ENCODE data around the gene IRAK2. TPM values are rescaled to one million over a fixed set of nuclear protein-coding genes. Genes with fewer than 3 reads are reported as not detected.

The IRAK2 gene
- total and polyA plus RNA-seq, 2 of the 8 experiments (the other 6 are each of a cell fraction or from before 2014, with no cell fraction given), result 1.5 TPM

- no peak for TF ChIP-seq ZNF274 (IDR thresholded peaks at IDR 0.05; ENCODE audit: borderline replicate concordance, extremely low read depth, low read length)
- TF ChIP-seq JUN (IDR thresholded peaks at IDR 0.05; ENCODE audit: low read depth, low read length), result no peak
These were observed 80.5 kb downstream of the IRAK2 start (continued) for GRCh38 chr3:10245081-10245712.

Measured in H1 (cell line).